HG02973 (cell line): ENCODE data around the gene TBXAS1.

Source experiments
- ATAC-seq: cut with Tn5 transposase; IDR thresholded peaks from one replicate; pipeline ENCODE4 v1.9.1; 2021; ENCODE audit warnings: moderate library complexity; ENCODE audit not compliant: unreplicated experiment

Gene TBXAS1

DNA sequence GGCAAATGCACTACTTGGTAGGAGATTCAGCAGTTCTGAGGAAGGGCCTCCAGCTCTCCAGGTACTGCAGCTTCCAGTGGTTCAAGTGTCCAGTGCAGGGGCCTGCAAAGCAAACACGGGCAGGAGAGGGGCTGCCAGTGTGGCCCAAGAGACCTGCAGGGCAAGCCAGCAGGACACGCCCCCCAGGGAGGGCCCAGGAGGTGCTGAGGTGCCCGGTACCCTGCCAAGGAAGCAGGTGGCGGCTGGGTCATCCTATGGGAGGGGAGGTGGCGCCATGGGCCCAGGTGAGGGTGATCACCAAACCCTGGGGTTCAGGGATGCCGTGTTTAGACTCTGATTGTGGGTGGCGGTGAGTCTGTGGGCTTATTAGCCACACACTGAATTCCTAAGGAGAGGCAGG is 188.0 kb downstream of the TBXAS1 start:
- ATAC-seq: no peak

DNA sequence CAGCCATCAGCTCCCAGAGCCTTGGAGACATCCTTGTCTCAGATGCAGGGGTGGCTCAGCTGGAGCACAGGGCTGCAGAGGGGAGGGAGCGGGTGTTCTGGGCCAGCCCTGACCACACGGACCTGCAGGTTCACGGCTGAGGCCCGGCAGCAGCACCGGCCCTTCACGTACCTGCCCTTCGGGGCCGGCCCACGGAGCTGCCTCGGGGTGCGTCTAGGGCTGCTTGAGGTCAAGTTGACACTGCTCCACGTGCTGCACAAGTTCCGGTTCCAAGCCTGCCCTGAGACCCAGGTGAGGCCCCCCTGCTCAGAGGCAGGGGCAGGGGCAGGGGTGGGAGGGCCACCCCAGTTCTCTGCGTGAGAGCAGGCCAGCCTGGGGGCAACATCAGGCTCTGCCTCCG is 188.5 kb downstream of the TBXAS1 start:
- no peak for ATAC-seq

DNA sequence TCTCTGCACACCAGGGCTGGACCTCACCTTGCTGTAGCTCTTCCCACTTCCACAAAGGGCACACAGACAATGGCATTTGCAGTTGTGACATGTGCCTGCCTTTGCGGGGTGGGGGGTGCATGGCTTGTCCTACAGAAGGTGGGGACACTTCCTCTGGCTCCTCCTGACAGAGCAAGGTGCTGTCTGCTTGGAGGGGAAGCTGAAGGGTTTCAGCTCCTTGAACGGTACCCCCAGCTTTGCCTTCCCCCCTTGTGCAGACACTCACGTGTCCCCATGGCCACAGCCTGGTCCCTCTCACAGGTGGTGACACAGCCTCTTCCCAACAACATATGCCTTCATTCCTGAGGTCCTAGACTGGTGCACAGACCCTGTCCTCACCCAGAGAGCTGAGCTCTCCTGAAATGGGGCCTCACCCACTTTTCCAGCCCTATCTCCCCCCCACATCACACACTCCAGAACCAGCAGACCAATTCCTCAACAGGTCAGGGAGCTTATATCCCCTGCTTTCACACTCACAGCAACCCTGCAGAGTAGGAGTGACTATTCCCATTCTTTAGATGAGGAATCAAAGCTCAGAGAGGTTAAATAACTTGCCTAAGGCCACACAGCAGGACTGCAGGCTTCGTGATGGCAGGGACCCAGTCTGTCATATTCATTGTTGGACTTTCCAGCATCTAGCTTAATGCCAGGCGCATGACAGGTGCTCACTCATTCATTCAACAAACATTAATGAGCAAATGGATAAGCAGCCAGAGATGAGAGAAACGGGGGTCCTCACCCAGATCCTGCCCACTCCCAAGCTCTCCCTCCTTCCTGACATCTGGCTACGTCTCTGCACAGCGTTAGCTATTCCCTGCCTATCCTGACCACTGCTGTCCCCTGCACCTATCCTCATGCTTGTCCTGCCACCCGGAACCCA is 189.3 kb downstream of the TBXAS1 start:
- ATAC-seq: no peak

DNA sequence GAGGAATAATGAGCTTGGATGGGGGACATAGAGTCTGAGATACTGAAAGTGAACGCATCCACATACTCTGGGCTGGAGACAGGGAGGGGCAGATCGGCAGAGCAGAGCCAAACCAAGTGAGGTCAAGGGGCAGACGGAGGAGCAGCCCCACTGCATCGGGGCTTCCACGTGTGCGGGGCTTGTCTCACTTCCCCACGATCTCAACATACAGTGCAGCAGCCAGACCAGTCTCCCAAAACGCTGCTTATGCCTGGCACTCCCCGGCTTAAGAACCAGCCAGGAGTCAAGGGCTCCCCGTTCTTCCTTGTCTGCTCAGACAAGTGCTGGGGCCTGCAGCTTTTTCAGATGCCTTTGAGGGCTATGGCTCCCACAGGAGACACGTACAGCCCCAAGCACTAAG is 190.1 kb downstream of the TBXAS1 start:
- no peak for ATAC-seq

DNA sequence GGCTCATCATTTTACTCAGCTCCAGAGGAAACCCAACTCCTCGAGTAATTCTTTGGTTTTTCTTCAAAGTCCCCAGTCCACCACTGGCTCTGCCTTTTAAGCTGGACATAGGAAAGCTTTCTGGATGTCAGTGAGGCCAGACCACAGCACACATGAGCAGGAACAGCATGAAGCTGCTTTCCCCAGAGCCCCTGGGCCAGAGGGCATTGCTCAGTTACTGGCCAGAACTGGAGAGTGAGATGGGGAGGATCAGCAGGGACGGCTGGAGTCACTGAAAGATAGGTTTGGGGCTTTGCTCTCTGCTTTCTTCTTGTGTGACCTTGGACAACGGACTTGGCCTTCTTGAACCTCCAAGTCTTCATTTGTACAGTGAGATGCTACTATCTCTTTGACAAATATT is 190.5 kb downstream of the TBXAS1 start:
- ATAC-seq: no peak

DNA sequence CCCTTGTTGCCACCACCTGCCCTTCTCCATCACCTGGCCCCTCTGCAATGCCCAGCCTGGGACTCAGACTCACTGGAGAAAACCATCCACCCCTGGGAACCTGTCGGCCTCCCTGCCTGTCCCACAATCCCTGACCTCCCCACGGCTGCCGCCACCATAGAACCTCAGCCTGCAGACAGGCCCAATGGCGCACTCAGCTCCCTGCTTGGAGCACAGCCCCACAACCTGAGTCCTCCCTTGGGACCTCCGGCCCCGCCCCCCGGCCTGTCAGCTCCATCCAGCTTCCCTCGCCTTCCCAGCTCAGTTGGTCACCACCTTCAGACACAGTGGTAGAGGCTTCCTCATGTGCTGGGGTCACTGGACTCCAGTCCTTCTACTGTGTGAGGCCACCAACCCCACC is 192.5 kb downstream of the TBXAS1 start:
- ATAC-seq: no peak

DNA sequence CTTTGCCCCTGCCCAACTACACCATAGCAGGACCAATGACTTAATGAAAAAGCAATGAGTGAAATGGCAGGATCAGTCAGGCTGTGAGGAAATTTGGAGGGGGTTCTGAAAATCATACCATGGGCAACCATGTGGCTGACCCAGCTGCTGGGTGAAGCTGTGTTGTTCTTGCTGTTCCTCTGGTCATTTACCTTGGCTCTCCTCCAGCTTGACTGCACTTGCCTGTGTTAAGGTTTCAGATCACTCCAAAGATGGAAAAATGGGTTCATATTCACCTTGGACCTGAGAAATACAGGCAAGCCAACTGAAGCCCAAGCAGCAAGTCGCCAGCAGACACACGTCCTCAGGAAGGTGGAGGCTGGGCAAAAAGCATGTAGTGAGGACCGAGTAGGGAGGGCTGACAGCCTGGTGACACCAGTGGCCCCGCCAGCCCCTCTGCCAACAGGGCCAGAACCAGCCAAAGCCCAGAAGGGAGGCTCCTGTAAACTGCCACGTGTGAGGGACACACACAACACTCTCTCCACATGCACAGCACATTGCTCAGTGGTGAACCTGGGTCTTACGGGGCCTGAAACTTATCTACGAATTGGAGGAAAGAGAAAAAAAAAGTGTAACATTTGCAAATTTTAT is 193.6 kb downstream of the TBXAS1 start:
- ATAC-seq: no peak

DNA sequence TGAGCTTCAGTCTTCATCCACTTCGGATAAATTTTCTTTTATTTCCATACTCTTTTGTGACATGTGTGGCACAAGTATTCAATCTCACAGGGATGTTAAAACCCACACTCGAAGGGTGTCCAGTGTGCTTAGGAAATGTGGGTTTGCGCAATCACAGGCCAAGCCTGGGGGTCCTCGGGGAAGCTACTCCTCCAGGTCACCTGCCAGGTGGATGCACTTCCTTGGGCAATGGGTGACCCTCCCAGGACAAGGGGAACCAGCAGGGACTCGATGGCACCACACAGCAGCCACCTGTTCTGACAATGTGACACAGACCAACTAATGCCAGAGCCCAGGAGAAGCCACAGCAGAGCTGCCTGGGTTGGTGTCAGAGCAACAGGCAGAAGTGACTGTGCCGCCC is 194.7 kb downstream of the TBXAS1 start:
- ATAC-seq: no peak

DNA sequence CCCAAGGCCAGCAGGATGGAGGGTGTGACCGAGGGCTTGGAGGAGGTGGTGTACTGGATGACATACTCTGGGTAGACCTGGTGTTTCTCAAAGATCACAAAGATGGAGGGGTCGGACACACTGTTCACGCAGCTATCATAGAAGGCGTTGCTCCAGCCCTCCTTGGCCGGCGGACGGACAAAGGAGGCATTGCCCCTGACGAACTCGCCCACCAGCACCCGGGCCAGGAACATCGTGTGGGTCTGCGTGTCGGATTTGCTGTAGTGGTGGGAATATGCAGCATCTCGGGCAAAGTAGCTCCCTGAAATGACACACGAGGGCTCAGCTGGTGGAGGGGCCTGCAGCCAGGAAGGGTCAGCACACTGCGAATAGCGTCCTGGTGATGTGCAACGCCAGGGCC is 195.5 kb downstream of the TBXAS1 start:
- no peak for ATAC-seq

DNA sequence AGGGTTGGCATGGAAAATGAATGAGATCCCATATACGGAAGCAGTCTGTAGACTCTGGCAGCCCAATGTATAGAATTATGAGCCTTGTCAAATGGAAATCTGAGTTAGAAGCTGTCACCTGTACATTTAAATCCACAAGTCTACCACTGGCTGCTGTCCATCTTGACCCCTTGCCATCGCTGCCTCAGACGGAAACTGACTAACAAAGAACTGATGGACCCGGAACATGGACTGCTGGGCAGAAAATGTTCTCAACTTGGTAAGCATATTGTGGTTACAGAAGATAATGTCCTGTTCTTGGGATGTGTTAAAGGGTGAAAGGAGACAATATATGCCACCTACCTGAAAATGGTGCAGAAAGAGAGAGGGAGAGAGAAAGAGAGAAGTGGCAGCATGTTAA is 196.2 kb downstream of the TBXAS1 start:
- ATAC-seq: no peak

DNA sequence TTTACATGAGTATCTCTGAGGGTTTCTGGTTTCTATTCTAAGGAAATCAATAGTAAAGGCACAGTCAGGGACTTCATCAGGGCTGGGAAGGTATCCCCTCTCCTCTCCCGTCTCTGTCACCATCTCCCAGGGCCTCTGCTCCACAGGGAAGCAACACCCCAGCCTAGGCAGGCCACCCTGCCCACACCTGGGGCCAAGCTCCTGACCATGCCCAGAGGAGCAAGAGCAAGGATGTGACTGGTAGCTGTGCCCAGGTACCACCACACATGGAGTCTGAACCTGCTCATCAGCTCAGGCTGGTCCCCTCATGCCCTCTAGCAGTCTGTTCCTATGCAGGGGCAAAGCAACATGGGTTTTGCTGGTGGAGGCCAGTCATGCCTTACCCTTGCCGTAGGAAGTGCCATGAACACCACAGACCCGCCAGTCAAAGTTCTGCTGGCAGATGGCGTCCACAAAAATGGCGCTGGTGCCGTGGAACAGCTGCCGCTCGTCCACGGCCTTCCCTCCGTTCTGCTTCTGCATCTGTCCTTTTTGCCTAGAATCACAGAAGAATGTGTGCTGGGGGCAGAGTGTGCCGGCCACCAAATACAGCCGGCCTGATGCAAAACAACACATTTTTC is 196.9 kb downstream of the TBXAS1 start:
- ATAC-seq: no peak

DNA sequence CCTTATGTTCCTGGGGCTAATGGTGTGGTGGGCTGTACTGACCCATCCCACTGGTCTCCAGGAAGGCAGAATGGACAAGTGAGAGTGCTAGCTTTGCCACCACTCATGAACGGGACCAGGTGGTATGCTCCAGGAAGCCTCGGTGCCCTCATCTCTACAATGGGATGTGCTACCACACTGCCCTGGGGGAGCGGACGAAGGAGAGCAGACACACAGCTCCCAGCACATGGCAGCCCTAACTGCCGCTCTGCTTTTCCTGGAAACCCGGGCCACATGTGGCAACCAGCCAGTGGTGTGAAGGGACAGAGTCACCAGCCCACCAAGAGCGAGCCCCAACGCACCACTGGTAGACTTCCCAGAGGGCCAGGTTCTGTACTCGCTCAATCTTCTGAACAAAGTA is 197.9 kb downstream of the TBXAS1 start:
- ATAC-seq: no peak

DNA sequence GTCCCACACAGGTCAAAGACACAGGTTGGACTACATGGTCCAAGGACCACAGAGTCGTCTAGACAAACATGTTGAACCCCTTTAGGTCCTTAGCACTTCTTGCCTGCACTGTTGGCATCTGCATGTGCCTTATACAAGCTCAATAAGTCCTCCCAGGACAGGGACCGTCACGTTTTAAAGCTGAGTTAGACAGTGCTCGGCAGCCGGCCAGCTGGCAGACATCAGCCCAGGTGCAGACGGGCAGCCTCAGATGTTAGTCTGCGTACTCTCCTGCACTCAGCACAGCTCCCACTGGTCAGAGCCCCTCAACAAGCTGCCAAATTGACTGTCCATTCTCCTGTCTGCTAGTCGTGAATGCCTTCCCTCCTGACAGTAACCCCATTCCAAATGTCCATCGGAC is 198.8 kb downstream of the TBXAS1 start:
- no peak for ATAC-seq

DNA sequence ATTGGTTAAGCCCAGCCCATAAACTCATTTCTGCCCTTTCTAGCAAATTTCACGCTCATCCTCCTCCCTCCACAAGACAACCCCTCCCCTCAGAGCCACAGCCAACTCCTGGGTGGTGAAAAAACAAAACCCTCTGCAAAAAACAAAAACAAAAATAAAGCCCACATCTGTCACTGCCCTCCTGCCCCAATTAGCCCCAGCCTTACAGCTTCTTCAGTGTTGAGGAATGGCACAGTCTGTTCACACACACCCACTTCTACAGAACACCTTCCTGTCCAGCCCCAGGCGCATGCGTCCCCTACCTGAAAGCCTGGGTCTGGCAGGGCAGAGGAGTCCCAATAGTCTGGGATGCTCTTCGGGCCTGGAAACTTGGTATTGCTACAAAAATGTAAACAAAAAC is 199.2 kb downstream of the TBXAS1 start:
- ATAC-seq: no peak

DNA sequence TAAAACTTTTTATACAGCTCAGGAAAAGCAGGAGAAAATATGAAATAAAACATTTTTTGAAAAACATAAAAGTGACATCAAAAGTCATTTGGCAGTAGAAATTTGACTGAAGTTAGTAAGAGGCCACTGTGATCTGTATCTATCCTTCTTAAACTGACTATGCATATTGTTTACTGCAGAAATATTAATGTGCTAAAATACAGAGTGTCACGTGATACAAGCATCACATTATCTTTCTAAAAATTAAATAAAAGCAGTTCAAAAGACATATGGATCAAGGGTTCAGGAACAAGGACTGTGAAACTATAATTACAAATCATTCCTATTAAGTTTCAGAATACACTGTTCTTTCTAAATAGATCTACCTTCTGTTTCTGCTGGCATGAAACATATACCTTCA is 200.0 kb downstream of the TBXAS1 start:
- no peak for ATAC-seq

DNA sequence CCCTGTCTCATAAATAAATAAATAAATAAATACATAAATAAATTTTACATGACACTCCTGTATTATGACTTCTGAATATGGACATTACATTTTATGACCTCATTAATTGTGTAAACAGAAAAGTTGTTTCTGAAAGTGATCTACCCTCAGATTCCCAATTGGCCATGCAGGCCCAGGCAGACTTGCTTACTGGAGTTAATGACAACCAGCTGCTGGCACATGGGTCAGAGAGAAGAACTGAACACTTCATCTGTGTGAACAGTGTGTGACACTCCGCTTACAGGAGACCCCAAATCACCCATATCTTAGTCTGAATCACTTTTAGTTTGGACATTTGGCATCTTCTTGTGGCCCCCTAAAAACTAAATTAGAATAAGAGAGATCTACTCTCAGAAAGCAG is 202.3 kb downstream of the TBXAS1 start:
- no peak for ATAC-seq

DNA sequence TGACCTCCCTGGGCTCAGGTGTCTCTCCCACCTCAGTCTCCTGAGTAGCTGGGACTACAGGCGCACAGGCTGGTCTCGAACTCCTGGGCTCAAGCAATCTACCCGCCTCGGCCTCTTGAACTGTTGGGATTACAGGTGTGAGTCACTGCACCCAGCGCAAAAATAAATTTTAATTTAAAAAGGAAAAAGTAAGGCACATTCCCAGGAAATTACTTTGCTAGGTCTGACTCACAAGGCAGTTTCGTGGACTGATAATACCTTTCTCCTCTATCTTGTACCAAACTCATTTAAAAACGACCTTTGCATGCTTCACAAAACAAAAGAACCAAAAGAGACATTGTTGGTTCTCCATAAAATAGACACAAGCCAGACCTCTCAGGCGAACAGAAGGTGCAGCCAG is 204.0 kb downstream of the TBXAS1 start:
- ATAC-seq: no peak

DNA sequence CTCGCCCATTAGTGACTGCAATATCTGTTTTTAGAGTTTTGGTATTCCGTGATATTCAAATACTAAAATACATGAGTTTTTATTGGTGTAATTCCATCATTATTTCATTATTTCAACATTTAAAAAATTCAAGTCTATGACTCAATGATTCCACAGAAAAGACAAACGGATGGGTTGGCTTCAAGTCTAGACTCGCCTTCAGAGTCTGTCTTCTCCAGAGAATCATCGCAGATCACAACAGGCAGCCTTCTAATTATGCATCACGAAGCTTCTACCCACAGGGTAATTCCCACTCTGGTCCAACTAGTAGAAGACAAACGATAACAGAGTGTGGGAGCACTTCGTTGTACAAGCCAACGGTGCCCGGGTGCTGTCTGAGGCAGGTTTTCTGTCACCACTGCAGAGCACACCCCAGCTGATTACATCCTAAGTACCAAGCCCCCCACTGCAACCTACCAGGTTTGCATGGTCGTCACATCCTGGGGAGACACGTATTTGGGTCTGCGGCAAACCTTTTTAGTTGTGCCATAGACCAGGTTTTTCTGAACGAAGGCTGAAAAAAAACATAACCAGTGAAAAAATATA is 204.8 kb downstream of the TBXAS1 start:
- no peak for ATAC-seq

DNA sequence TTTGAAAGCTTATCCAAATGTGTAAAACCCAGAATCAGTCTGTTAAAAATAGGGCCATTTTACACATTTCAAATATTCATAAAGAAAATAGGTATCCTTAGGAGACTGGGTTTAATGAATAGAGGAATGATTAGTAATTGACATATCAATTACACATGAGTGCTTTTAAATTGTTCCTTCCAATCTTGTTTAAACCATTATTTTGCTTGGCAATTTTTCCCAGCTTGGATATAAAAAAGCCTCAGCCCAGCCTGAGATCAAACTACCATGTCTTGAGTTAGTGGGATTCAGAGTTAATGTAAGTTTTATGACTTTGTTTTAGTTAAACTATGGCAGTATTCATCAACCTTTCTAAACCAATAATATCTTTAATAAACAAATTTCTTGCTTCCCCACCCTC is 205.4 kb downstream of the TBXAS1 start:
- no peak for ATAC-seq

DNA sequence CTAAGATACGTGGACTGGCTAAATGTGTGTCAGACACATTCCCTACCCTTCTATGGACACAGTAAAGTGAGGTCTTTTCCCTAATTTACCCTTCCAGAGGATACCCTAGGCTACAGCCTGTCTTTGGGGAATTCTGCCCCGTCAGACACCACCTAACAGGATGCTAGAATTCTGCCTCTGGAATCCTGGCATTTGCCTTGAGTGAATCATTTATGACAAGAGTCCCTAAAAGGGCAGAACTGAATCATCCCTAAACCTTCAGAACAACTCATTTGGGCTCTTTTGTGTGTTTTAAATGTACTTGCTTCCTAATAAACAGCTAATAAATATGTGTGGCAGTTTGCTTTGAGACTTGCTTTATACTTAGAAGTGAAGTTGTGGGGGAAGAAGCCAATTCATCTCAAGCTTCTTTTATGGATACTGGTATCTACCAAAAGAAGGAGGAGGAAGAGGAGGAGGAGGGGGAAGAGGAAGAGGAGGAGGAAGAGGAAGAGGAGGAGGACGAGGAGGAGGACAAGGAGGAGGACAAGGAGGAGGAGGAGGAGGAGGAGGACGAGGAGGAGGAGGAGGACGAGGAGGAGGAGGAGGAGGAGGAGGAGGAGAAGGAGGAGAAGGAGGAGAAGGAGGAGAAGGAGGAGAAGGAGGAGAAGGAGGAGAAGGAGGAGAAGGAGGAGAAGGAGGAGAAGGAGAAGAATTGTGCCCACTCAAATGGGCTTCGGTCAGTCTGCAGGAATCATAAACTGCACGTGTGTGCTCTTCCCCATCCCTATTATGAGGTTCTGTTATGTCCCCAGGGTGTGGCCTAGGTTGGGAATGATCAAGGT is 206.5 kb downstream of the TBXAS1 start:
- no peak for ATAC-seq
